Measurements from ENCODE around the gene CELSR3.

The CELSR3 gene

GRCh38 chr3:48641396-48641795 lies 21.3 kb downstream of the CELSR3 start:
- Mint-ChIP-seq H3K27ac (no peak overlapping the region), H3K36me3 (ENCODE audit: low read depth) (peaks cover 31% of the 10 kb centered on the region), H3K4me3 (no peak overlapping the region), H3K4me1 (ENCODE audit: low read depth) (peaks cover 5% of the 10 kb centered on the region), H3K27me3 (no peaks in the 10 kb centered on the region), H3K9me3 (no peaks in the 10 kb centered on the region)
- no peak for DNase-seq

GRCh38 chr3:48639944-48640606 lies 22.6 kb downstream of the CELSR3 start:
- Mint-ChIP-seq H3K27ac (no peak overlapping the region), H3K9me3 (no peaks in the 10 kb centered on the region), H3K4me1 (ENCODE audit: low read depth) (peaks cover 12% of the 10 kb centered on the region), H3K27me3 (no peaks in the 10 kb centered on the region), H3K4me3 (no peak overlapping the region), H3K36me3 (ENCODE audit: low read depth) (peaks cover 32% of the 10 kb centered on the region)
- no peak for DNase-seq

GRCh38 chr3:48637305-48637704 lies 25.4 kb downstream of the CELSR3 start:
- Mint-ChIP-seq H3K27me3 (no peaks in the 10 kb centered on the region), H3K9me3 (no peaks in the 10 kb centered on the region), H3K27ac (peak overlapping the region; percentile 20), H3K4me3 (no peak overlapping the region), H3K36me3 (ENCODE audit: low read depth) (peaks cover 32% of the 10 kb centered on the region), H3K4me1 (ENCODE audit: low read depth) (peaks cover 23% of the 10 kb centered on the region)
- DNase-seq: no peak

GRCh38 chr3:48636149-48636655 lies 26.5 kb downstream of the CELSR3 start:
- Mint-ChIP-seq H3K4me1 (ENCODE audit: low read depth) (peaks cover 23% of the 10 kb centered on the region), H3K36me3 (ENCODE audit: low read depth) (peaks cover 32% of the 10 kb centered on the region), H3K9me3 (no peaks in the 10 kb centered on the region), H3K27me3 (no peaks in the 10 kb centered on the region), H3K4me3 (peak overlapping the region; percentile 86), H3K27ac (no peak overlapping the region)
- DNase-seq: no peak

GRCh38 chr3:48635222-48636021 lies 27.3 kb downstream of the CELSR3 start, which contains the start of gene SLC26A6:
Gene SLC26A6, minus strand, starts transcription at chr3:48635461. Its CDS starts 68 bp downstream, at chr3:48635393.
- no peaks in the 10 kb centered on the region for H3K27me3 Mint-ChIP-seq
- peak; percentile 96 for DNase-seq
- no peaks in the 10 kb centered on the region for H3K9me3 Mint-ChIP-seq
- H3K36me3 Mint-ChIP-seq (ENCODE audit: low read depth): peaks cover 40% of the 10 kb centered on the region
- peak within 1 kb of the TSS; percentile 87 for H3K27ac Mint-ChIP-seq
- peak within 1 kb of the TSS; percentile 86 for H3K4me3 Mint-ChIP-seq
- peaks cover 23% of the 10 kb centered on the region for H3K4me1 Mint-ChIP-seq (ENCODE audit: low read depth)

GRCh38 chr3:48634661-48635221 lies 27.9 kb downstream of the CELSR3 start:
- peak overlapping the region; percentile 47 for H3K27ac Mint-ChIP-seq

GRCh38 chr3:48633743-48634142 lies 28.9 kb downstream of the CELSR3 start:
- Mint-ChIP-seq H3K27ac (no peak overlapping the region), H3K36me3 (ENCODE audit: low read depth) (peaks cover 44% of the 10 kb centered on the region), H3K9me3 (no peaks in the 10 kb centered on the region), H3K4me3 (peak overlapping the region; percentile 86), H3K4me1 (ENCODE audit: low read depth) (peaks cover 23% of the 10 kb centered on the region), H3K27me3 (no peaks in the 10 kb centered on the region)
- DNase-seq: no peak

More at GRCh38 chr3:48634661-48635221, 27.9 kb downstream of the CELSR3 start:
- peak overlapping the region; percentile 86 for H3K4me3 Mint-ChIP-seq
- H3K36me3 Mint-ChIP-seq (ENCODE audit: low read depth): peaks cover 43% of the 10 kb centered on the region
- peak; percentile 74 for DNase-seq
- H3K27me3 Mint-ChIP-seq: no peaks in the 10 kb centered on the region
- H3K9me3 Mint-ChIP-seq: no peaks in the 10 kb centered on the region
- peaks cover 23% of the 10 kb centered on the region for H3K4me1 Mint-ChIP-seq (ENCODE audit: low read depth)

GRCh38 chr3:48633256-48633655 lies 29.4 kb downstream of the CELSR3 start:
- Mint-ChIP-seq H3K36me3 (ENCODE audit: low read depth) (peaks cover 49% of the 10 kb centered on the region), H3K27ac (no peak overlapping the region), H3K9me3 (no peaks in the 10 kb centered on the region), H3K27me3 (no peaks in the 10 kb centered on the region), H3K4me3 (peak overlapping the region; percentile 5), H3K4me1 (ENCODE audit: low read depth) (peaks cover 23% of the 10 kb centered on the region)
- no peak for DNase-seq

- no peak overlapping the region for H3K4me3 Mint-ChIP-seq
- H3K4me1 Mint-ChIP-seq (ENCODE audit: low read depth): peaks cover 20% of the 10 kb centered on the region
- DNase-seq: no peak
- H3K27ac Mint-ChIP-seq: no peak overlapping the region
- no peaks in the 10 kb centered on the region for H3K9me3 Mint-ChIP-seq
- H3K36me3 Mint-ChIP-seq (ENCODE audit: low read depth): peaks cover 62% of the 10 kb centered on the region
- no peaks in the 10 kb centered on the region for H3K27me3 Mint-ChIP-seq
These were observed 30.9 kb downstream of the CELSR3 start for GRCh38 chr3:48631516-48632448.

- Mint-ChIP-seq H3K4me3 (no peak overlapping the region), H3K27me3 (no peaks in the 10 kb centered on the region), H3K4me1 (ENCODE audit: low read depth) (peaks cover 12% of the 10 kb centered on the region), H3K27ac (no peak overlapping the region), H3K9me3 (no peaks in the 10 kb centered on the region), H3K36me3 (ENCODE audit: low read depth) (peaks cover 72% of the 10 kb centered on the region)
- DNase-seq: no peak
These were observed 31.9 kb downstream of the CELSR3 start for GRCh38 chr3:48630833-48631232.

GRCh38 chr3:48630407-48630806 lies 32.3 kb downstream of the CELSR3 start:
- Mint-ChIP-seq H3K9me3 (no peaks in the 10 kb centered on the region), H3K27me3 (no peaks in the 10 kb centered on the region), H3K4me3 (no peak overlapping the region), H3K27ac (no peak overlapping the region), H3K4me1 (ENCODE audit: low read depth) (peaks cover 11% of the 10 kb centered on the region), H3K36me3 (ENCODE audit: low read depth) (peaks cover 74% of the 10 kb centered on the region)
- no peak for DNase-seq

GRCh38 chr3:48629894-48630293 lies 32.8 kb downstream of the CELSR3 start:
- Mint-ChIP-seq H3K27me3 (no peaks in the 10 kb centered on the region), H3K4me1 (ENCODE audit: low read depth) (peaks cover 12% of the 10 kb centered on the region), H3K36me3 (ENCODE audit: low read depth) (peaks cover 80% of the 10 kb centered on the region), H3K9me3 (no peaks in the 10 kb centered on the region), H3K4me3 (no peak overlapping the region), H3K27ac (no peak overlapping the region)
- no peak for DNase-seq

GRCh38 chr3:48628277-48629017 lies 34.2 kb downstream of the CELSR3 start:
- no peak overlapping the region for H3K4me3 Mint-ChIP-seq
- no peaks in the 10 kb centered on the region for H3K27me3 Mint-ChIP-seq
- peaks cover 84% of the 10 kb centered on the region for H3K36me3 Mint-ChIP-seq (ENCODE audit: low read depth)
- DNase-seq: no peak
- H3K4me1 Mint-ChIP-seq (ENCODE audit: low read depth): peaks cover 11% of the 10 kb centered on the region
- H3K27ac Mint-ChIP-seq: no peak overlapping the region
- H3K9me3 Mint-ChIP-seq: no peaks in the 10 kb centered on the region
